Sigmoid colon (tissue), 4 donors: Measurements from ENCODE around the gene CSNK1D.

Source experiments
- EP300 ChIP-seq, 4 donors: sonication (generic); formaldehyde crosslinking; IDR thresholded peaks; one replicate each; pipeline ENCODE4 v1.6.1; 2017; ENCODE audit warnings: antibody characterized with exemption in 4 of 4
- POLR2A ChIP-seq, 2 donors: fragments of 450-650 bp; IDR thresholded peaks; one replicate each; pipeline ENCODE4 v1.6.1; 2016; ENCODE audit warnings: antibody characterized with exemption in 2 of 2, mild to moderate bottlenecking in 2 of 2, moderate library complexity in 2 of 2
- TF ChIP-seq, protein P1 (sequence below), 4 experiments: fragments of 450-650 bp in 3 of 4; fragments of 200-600 bp in 1 of 4; IDR thresholded peaks; one replicate each; pipeline ENCODE4 v1.5.1; 2016 to 2019; ENCODE audit warnings: antibody characterized with exemption in 4 of 4, mild to moderate bottlenecking in 3 of 4, moderate library complexity in 2 of 4

DNA sequence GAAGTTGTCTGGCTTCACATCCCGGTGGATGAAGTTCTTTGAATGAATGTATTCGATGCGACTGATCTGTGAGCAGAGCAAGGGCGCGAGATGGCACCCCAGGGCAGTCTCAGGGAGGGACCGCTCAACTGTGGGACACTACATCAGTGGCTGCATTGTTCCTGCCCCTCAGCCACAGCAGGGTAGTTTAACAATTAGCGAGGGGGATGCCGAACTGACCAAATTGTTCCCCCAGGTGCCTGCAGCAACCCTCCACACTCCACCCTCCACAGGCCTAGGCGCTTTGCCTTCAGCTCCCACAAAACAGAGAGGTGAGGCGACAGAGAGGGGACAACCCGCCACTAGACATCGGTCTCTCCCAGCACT, 20.3 kb downstream of the CSNK1D start:
- TF ChIP-seq, protein P1, sequence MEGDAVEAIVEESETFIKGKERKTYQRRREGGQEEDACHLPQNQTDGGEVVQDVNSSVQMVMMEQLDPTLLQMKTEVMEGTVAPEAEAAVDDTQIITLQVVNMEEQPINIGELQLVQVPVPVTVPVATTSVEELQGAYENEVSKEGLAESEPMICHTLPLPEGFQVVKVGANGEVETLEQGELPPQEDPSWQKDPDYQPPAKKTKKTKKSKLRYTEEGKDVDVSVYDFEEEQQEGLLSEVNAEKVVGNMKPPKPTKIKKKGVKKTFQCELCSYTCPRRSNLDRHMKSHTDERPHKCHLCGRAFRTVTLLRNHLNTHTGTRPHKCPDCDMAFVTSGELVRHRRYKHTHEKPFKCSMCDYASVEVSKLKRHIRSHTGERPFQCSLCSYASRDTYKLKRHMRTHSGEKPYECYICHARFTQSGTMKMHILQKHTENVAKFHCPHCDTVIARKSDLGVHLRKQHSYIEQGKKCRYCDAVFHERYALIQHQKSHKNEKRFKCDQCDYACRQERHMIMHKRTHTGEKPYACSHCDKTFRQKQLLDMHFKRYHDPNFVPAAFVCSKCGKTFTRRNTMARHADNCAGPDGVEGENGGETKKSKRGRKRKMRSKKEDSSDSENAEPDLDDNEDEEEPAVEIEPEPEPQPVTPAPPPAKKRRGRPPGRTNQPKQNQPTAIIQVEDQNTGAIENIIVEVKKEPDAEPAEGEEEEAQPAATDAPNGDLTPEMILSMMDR (IDR thresholded peaks at IDR 0.05) = no peak
- no peak for TF ChIP-seq EP300 (IDR thresholded peaks at IDR 0.05)
- no peak for TF ChIP-seq POLR2A (IDR thresholded peaks at IDR 0.05)
